Testis (tissue), 3 donors: Measurements from ENCODE around the gene EYS. TPM values are rescaled to one million over a fixed set of nuclear protein-coding genes. Genes with fewer than 3 reads are reported as not detected.
"Not testable (repeated sequence)": the region's sequence is repeated elsewhere in the genome, so short reads cannot be mapped to it uniquely, and the experiment has no call there.

Experiments
- DNase-seq: peaks from one replicate; pipeline ENCODE4 v3.0.0-alpha.2; 2019
- H3K27ac ChIP-seq, 2 donors: fragments of 200-600 bp; sonication (generic); one replicate each; pipeline ENCODE4 v1.5.1; 2019
- H3K27me3 ChIP-seq: fragments of 200-600 bp; sonication (generic); one replicate; pipeline ENCODE4 v1.5.1; 2019
- H3K36me3 ChIP-seq: fragments of 200-600 bp; sonication (generic); one replicate; pipeline ENCODE4 v1.5.1; 2017; ENCODE audit warnings: low read depth; ENCODE audit errors: missing control alignments
- H3K4me1 ChIP-seq: fragments of 200-600 bp; sonication (generic); one replicate; pipeline ENCODE4 v1.5.1; 2019
- H3K4me3 ChIP-seq, 2 donors: fragments of 200-600 bp; sonication (generic); one replicate each; pipeline ENCODE4 v1.5.1; 2017 to 2019
- H3K9me3 ChIP-seq: fragments of 200-600 bp; sonication (generic); one replicate; pipeline ENCODE4 v1.5.1; 2017
- CTCF ChIP-seq, 3 experiments: fragments of 450-650 bp in 2 of 3; fragments of 200-600 bp in 1 of 3; sonication (generic) in 1 of 3; IDR thresholded peaks; one replicate each; pipeline ENCODE4 v1.5.1; 2016 to 2019; ENCODE audit warnings: antibody characterized with exemption in 3 of 3, mild to moderate bottlenecking in 2 of 3, moderate library complexity in 1 of 3
- POLR2A ChIP-seq: fragments of 450-650 bp; IDR thresholded peaks from one replicate; pipeline ENCODE4 v1.6.1; 2017; ENCODE audit warnings: antibody characterized with exemption, mild to moderate bottlenecking, moderate library complexity
- WGBS, 2 donors: methylation state at CpG; one replicate each; pipeline ENCODE4 v1.1.5; 2018; 5-methylcytosine and 5-hydroxymethylcytosine counted together
- intact Hi-C: fragments of 100-400 bp; cut with DNase I; formaldehyde crosslinking; loops from one replicate; pipeline ENCODE4 v1.15.1; 2023; ENCODE audit warnings: low total_unique reads
- polyA plus RNA-seq: library from polyadenylated mRNA; stranded (reverse); fragments of 350-450 nt; fragmentation: Illumina TruSeq; extraction: RNeasy Lipid Tissue Mini Kit (QIAGEN cat#74804); gene quantifications from one replicate; pipeline ENCODE4 v1.2.3, GENCODE V29; 2014; ENCODE audit warnings: low read depth, low replicate concordance; ENCODE audit not compliant: insufficient read depth
- total RNA-seq, 2 donors: library from RNA; depleted of rRNA; stranded (reverse); fragments of >200 nt; gene quantifications; one replicate each; pipeline ENCODE4 v1.2.3, GENCODE V29; 2016

EYS gene
- total and polyA plus RNA-seq, 3 donors from 2014 or later = 1.3 to 2.8 (median 2.6) TPM

DNA sequence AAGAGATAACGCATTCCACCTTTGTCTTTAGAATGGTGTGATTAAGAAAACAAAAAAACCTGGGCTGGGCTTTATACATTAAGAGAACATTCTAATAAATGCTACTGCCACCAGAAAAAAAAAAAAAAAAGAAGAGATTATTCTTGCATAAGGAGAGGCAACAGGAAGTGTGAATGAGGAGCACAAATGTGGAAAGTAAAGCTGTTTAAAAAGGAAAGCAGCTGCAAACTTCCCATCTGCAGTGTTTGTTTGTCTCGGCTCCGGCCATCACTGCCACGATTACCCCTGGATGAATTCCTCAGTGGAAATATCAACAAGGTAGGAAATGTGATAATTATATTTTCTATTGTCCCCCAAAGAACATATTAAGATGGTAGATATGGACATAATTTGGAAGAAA lies 1847.5 kb downstream of the EYS start:
- Histone ChIP-seq H3K27me3 (no peaks in the 10 kb centered on the region), H3K4me3 (no peak overlapping the region), H3K27ac (no peak overlapping the region), H3K4me1 (no peaks in the 10 kb centered on the region), H3K9me3 (no peaks in the 10 kb centered on the region), H3K36me3 (no peaks in the 10 kb centered on the region)
- no peak for TF ChIP-seq POLR2A
- TF ChIP-seq CTCF (IDR thresholded peaks at IDR 0.05) = no peak
- intact Hi-C loops = no loop called here
- 55 to 61% methylated on average over 4 of the region's 4 CpGs for WGBS, 2 donors
- no peak for DNase-seq

DNA sequence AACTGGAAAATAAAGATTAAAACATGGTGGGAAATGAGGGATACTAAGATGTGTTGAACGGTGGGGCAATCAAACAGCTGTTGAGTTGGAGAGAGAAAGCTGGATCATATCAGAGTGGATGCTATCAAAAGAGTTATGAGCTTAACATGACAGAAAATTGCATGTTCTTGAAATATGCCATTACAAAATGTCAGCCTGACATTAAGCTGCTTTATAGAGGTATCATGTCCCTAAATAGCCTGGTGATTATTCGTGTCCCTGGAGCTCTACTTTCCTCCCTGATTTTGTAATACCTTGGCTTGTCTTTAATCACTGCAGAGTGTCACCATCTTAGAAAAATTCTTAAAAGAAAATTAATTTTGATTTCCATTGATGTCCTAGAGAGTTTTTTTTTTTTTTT lies 1848.3 kb downstream of the EYS start:
- H3K27me3 ChIP-seq = no peaks in the 10 kb centered on the region
- H3K4me3 ChIP-seq = no peak overlapping the region
- TF ChIP-seq CTCF (IDR thresholded peaks at IDR 0.05) = no peak
- no peak for TF ChIP-seq POLR2A
- intact Hi-C loops = no loop called here
- no peak for DNase-seq
- no peaks in the 10 kb centered on the region for H3K9me3 ChIP-seq
- H3K4me1 ChIP-seq = no peaks in the 10 kb centered on the region
- H3K36me3 ChIP-seq = no peaks in the 10 kb centered on the region
- WGBS, 2 donors = 81 to 88% methylated on average over 2 of the region's 2 CpGs
- H3K27ac ChIP-seq = no peak overlapping the region

DNA sequence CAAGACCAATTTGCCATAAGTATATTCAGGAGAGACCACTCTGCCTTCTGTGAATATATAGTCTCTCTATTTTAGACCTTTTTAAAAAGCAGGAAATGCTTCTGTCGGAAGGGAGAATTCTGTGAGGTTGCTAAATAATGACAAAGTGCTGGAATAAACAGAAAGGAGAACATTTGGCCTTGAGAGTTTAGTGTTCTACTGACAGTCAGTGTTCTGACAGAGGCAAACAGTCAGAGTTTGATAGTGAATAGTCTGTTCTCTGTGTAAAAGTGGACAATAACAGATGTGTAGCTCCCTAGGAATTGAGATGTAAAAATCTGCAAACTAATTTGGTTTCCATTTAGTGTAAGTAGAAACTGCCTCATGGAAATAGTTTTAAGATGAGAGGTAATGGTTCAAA lies 1850.8 kb downstream of the EYS start:
- Histone ChIP-seq H3K4me1 (no peaks in the 10 kb centered on the region), H3K27ac (no peak overlapping the region), H3K4me3 (no peak overlapping the region), H3K36me3 (no peaks in the 10 kb centered on the region), H3K9me3 (no peaks in the 10 kb centered on the region), H3K27me3 (no peaks in the 10 kb centered on the region)
- intact Hi-C loops = no loop called here
- no peak for TF ChIP-seq POLR2A
- no peak for TF ChIP-seq CTCF (IDR thresholded peaks at IDR 0.05)
- no peak for DNase-seq
- WGBS, 2 donors = 32 to 39% methylated on average over 1 of the region's 1 CpG

DNA sequence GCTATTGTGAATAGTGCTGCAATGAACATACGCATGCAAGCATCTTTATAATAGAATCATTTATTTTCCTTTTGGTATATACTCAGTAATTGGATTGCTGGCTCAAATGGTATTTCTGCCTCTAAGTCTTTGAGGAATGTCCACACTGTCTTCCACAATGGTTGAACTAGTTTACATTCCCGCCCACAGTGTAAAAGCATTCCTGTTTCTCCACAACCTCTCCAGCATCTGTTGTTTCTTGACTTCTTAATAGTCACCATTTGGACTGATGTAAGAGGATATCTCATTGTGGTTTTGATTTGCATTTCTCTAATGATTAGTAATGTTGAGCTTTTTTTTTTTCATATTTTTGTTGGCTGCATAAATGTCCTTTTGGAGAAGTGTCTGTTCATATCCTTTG lies 1862.7 kb downstream of the EYS start:
- Histone ChIP-seq H3K36me3 (no peaks in the 10 kb centered on the region), H3K27me3 (no peaks in the 10 kb centered on the region), H3K27ac (no peak overlapping the region), H3K4me3 (no peak overlapping the region), H3K9me3 (no peaks in the 10 kb centered on the region), H3K4me1 (no peaks in the 10 kb centered on the region)
- WGBS, 2 donors = 96 to 100% methylated on average over 2 of the region's 2 CpGs
- intact Hi-C loops = no loop called here
- TF ChIP-seq CTCF (IDR thresholded peaks at IDR 0.05) (no peak), POLR2A (no peak)
- no peak for DNase-seq

DNA sequence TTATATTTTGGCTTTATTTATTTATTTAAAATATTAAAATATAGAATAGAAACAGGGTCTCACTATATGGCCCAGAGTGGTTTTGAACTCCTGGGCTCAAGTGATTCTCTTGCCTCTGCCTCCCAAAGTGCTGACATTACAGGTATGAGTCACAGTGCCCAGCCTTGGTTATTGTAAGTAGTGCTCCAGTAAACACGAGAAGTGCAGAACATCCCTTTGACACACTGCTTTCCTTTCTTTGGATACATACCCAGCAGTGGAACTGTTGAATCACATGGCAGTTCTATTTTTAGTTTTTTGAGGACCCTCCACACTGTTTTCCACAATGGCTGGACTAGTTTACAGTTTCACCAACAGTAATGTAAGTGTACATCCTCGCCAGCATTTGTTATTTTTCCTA lies 1867.5 kb downstream of the EYS start:
- WGBS, 2 donors = 89 to 93% methylated on average over 2 of the region's 2 CpGs
- intact Hi-C loops = no loop called here
- no peaks in the 10 kb centered on the region for H3K36me3 ChIP-seq
- H3K27ac ChIP-seq = no peak overlapping the region
- H3K27me3 ChIP-seq = no peaks in the 10 kb centered on the region
- H3K4me3 ChIP-seq = no peak overlapping the region
- H3K4me1 ChIP-seq = no peaks in the 10 kb centered on the region
- no peaks in the 10 kb centered on the region for H3K9me3 ChIP-seq
- no peak for DNase-seq
- TF ChIP-seq CTCF (IDR thresholded peaks at IDR 0.05) = no peak
- no peak for TF ChIP-seq POLR2A

GRCh38 chr6:63828678-63829077 lies 1878.3 kb downstream of the EYS start:
- H3K9me3 ChIP-seq, H3K27me3 ChIP-seq, intact Hi-C loops, H3K27ac ChIP-seq, DNase-seq, H3K4me1 ChIP-seq, H3K4me3 ChIP-seq, H3K36me3 ChIP-seq: not testable (repeated sequence)
- 82 to 88% methylated on average over 1 of the region's 1 CpG for whole genome bisulfite sequencing, 2 donors
